Liver (tissue), 9 donors: ENCODE data around the gene KANSL1. TPM values are rescaled to one million over a fixed set of nuclear protein-coding genes. Genes with fewer than 3 reads are reported as not detected.

Experiments
- DNase-seq: peaks from one replicate; pipeline ENCODE4 v3.0.0-alpha.2; 2017; ENCODE audit warnings: low spot score
- H3K27ac ChIP-seq, 2 donors: one replicate each; pipeline ENCODE4 v1.7.0; 2013; ENCODE audit warnings: inconsistent platforms in 2 of 2, low read length in 2 of 2, control low read depth in 1 of 2, low read depth in 1 of 2, mild to moderate bottlenecking in 1 of 2
- H3K27me3 ChIP-seq, 4 donors: one replicate each; pipeline versions ENCODE4 v1.6.1 to v1.7.0; 2013; ENCODE audit warnings: low read length in 3 of 4, inconsistent platforms in 1 of 4, mild to moderate bottlenecking in 1 of 4, moderate library complexity in 1 of 4; ENCODE audit not compliant: control insufficient read depth in 4 of 4, insufficient read depth in 4 of 4
- H3K36me3 ChIP-seq, 4 donors: one replicate each; pipeline versions ENCODE4 v1.6.1 to v1.7.0; 2013; ENCODE audit warnings: low read length in 3 of 4, mild to moderate bottlenecking in 3 of 4, low read depth in 1 of 4, moderate library complexity in 1 of 4; ENCODE audit not compliant: control insufficient read depth in 4 of 4, insufficient read depth in 3 of 4
- H3K4me1 ChIP-seq, 4 donors: one replicate each; pipeline versions ENCODE4 v1.6.1 to v1.7.0; 2013; ENCODE audit warnings: low read length in 3 of 4, mild to moderate bottlenecking in 3 of 4, moderate library complexity in 1 of 4; ENCODE audit not compliant: control insufficient read depth in 4 of 4, insufficient read depth in 4 of 4
- H3K4me3 ChIP-seq, 3 donors: one replicate each; pipeline versions ENCODE4 v1.6.1 to v1.7.0; 2013; ENCODE audit warnings: low read length in 3 of 3, control low read depth in 1 of 3, low read depth in 1 of 3, mild to moderate bottlenecking in 1 of 3
- H3K9ac ChIP-seq, 2 donors: one replicate each; pipeline ENCODE4 v1.7.0; 2013; ENCODE audit warnings: low read length in 2 of 2, mild to moderate bottlenecking in 2 of 2, moderate library complexity in 2 of 2, control low read depth in 1 of 2, low read depth in 1 of 2
- H3K9me3 ChIP-seq, 4 donors: one replicate each; pipeline versions ENCODE4 v1.6.1 to v1.7.0; 2013; ENCODE audit warnings: low read length in 3 of 4; ENCODE audit not compliant: control insufficient read depth in 4 of 4
- ATF3 ChIP-seq: IDR thresholded peaks from 2 replicates; pipeline ENCODE4 v1.6.1; 2016; ENCODE audit warnings: antibody characterized with exemption
- CTCF ChIP-seq: fragments of 150-350 bp; IDR thresholded peaks from 2 replicates; pipeline ENCODE4 v1.5.1; 2017; ENCODE audit warnings: improper control_type of control experiment, low read depth, low read length; ENCODE audit not compliant: missing input control
- EGR1 ChIP-seq, 2 donors: IDR thresholded peaks; 2 replicates each; pipeline ENCODE4 v1.6.1; 2016 to 2018; ENCODE audit warnings: antibody characterized with exemption in 2 of 2, low read depth in 2 of 2
- GABPA ChIP-seq, 2 donors: IDR thresholded peaks in 1 of 2; conservative IDR thresholded peaks in 1 of 2; 2 replicates each; pipeline ENCODE4 v1.6.1; 2016; ENCODE audit warnings: antibody characterized with exemption in 2 of 2, mild to moderate bottlenecking in 1 of 2, moderate library complexity in 1 of 2
- HNF4G ChIP-seq: IDR thresholded peaks from 2 replicates; pipeline ENCODE4 v1.6.1; 2016; ENCODE audit warnings: antibody characterized with exemption
- JUND ChIP-seq, 2 donors: IDR thresholded peaks; 2 replicates each; pipeline ENCODE4 v1.6.1; 2016; ENCODE audit warnings: antibody characterized with exemption in 2 of 2
- MAX ChIP-seq: IDR thresholded peaks from 2 replicates; pipeline ENCODE4 v1.6.1; 2016; ENCODE audit warnings: antibody characterized with exemption
- RAD21 ChIP-seq, 2 donors: IDR thresholded peaks; 2 replicates each; pipeline ENCODE4 v1.6.1; 2016; ENCODE audit warnings: antibody characterized with exemption in 2 of 2, mild to moderate bottlenecking in 2 of 2
- REST ChIP-seq: IDR thresholded peaks from 2 replicates; pipeline ENCODE4 v1.6.1; 2016; ENCODE audit warnings: antibody characterized with exemption, mild to moderate bottlenecking
- TAF1 ChIP-seq: conservative IDR thresholded peaks from 2 replicates; pipeline ENCODE4 v1.6.1; 2016; ENCODE audit warnings: antibody characterized with exemption, mild to moderate bottlenecking
- YY1 ChIP-seq: IDR thresholded peaks from 2 replicates; pipeline ENCODE4 v1.6.1; 2016; ENCODE audit warnings: antibody characterized with exemption, mild to moderate bottlenecking
- ZBTB33 ChIP-seq: IDR thresholded peaks from 2 replicates; pipeline ENCODE4 v1.6.1; 2016; ENCODE audit warnings: antibody characterized with exemption
- WGBS: extraction: QIAGEN DNeasy Blood & Tissue Kit; methylation state at CpG from one replicate; pipeline ENCODE4 v1.1.7; 2013; 5-methylcytosine and 5-hydroxymethylcytosine counted together
- polyA plus RNA-seq, 2 donors: library from polyadenylated mRNA; stranded (reverse) in 1 of 2; unstranded in 1 of 2; fragments of 200-250 nt in 1 of 2; fragments of >200 nt in 1 of 2; fragmentation: Nextera tagmentation in 1 of 2; extraction: Ambion mirVana in 1 of 2; gene quantifications; one replicate each; pipeline versions ENCODE4 v1.2.1 to v1.2.3, GENCODE V29; 2013 to 2015
- total RNA-seq, 2 donors: library from RNA; depleted of rRNA; stranded (reverse); fragments of >200 nt; gene quantifications; one replicate each; pipeline ENCODE4 v1.2.3, GENCODE V29; 2014
- donor health status: healthy.
- donor health status: healthy.
- donor health status: healthy.
- donor health status: healthy.
- donor health status: healthy.

Gene KANSL1
- total and polyA plus RNA-seq, 4 donors, result 5.5 to 86.3 (median 24.0) TPM

GRCh38 chr17:46059486-46059885 is 133.7 kb downstream of the KANSL1 start:
- DNase-seq, result no peak
- TF ChIP-seq CTCF (no peak), GABPA (IDR thresholded peaks at IDR 0.05 in 1 of 2, conservative IDR thresholded peaks at IDR 0.05 in 1 of 2) (no peak), YY1 (no peak), ZBTB33 (no peak), TAF1 (no peak), REST (no peak), JUND (IDR thresholded peaks at IDR 0.05) (no peak), ATF3 (no peak), EGR1 (IDR thresholded peaks at IDR 0.05; ENCODE audit: low read depth in 2 of 2) (no peak), HNF4G (no peak), RAD21 (IDR thresholded peaks at IDR 0.05) (no peak), MAX (no peak)
- no peak overlapping the region for H3K9ac ChIP-seq
- no peak overlapping the region for H3K4me3 ChIP-seq
- peaks cover 0 to 2% (median 0%) of the 10 kb centered on the region in 4 donors for H3K4me1 ChIP-seq
- H3K36me3 ChIP-seq, result peaks cover 0 to 11% (median 6%) of the 10 kb centered on the region in 4 donors
- no peaks in the 10 kb centered on the region for H3K9me3 ChIP-seq
- H3K27ac ChIP-seq, result no peak overlapping the region
- no peaks in the 10 kb centered on the region for H3K27me3 ChIP-seq
- WGBS, result 87% methylated on average over 6 of the region's 6 CpGs

GRCh38 chr17:46057366-46057765 is 135.9 kb downstream of the KANSL1 start:
- no peaks in the 10 kb centered on the region for H3K9me3 ChIP-seq
- no peak overlapping the region for H3K4me3 ChIP-seq
- no peak overlapping the region for H3K9ac ChIP-seq
- WGBS, result 94% methylated on average over 4 of the region's 4 CpGs
- peaks cover 0 to 7% (median 1%) of the 10 kb centered on the region in 4 donors for H3K36me3 ChIP-seq
- H3K4me1 ChIP-seq, result peaks cover 0 to 2% (median under 1%) of the 10 kb centered on the region in 4 donors
- DNase-seq, result no peak
- no peak for TF ChIP-seq HNF4G
- H3K27me3 ChIP-seq, result no peaks in the 10 kb centered on the region
- no peak overlapping the region for H3K27ac ChIP-seq
